Uterus (tissue), 2 donors: ENCODE measurements around the gene CEBPG.

Experiments used
- CTCF ChIP-seq, 4 experiments: fragments of 200-600 bp in 2 of 4; fragments of 450-650 bp in 2 of 4; sonication (generic) in 2 of 4; IDR thresholded peaks; one replicate each; pipeline ENCODE4 v1.5.1; 2016 to 2019; ENCODE audit warnings: antibody characterized with exemption in 4 of 4, mild to moderate bottlenecking in 2 of 4, moderate library complexity in 1 of 4
- POLR2A ChIP-seq, 2 donors: fragments of 450-650 bp; IDR thresholded peaks; one replicate each; pipeline ENCODE4 v1.6.1; 2016; ENCODE audit warnings: antibody characterized with exemption in 2 of 2, mild to moderate bottlenecking in 1 of 2, moderate library complexity in 1 of 2

DNA sequence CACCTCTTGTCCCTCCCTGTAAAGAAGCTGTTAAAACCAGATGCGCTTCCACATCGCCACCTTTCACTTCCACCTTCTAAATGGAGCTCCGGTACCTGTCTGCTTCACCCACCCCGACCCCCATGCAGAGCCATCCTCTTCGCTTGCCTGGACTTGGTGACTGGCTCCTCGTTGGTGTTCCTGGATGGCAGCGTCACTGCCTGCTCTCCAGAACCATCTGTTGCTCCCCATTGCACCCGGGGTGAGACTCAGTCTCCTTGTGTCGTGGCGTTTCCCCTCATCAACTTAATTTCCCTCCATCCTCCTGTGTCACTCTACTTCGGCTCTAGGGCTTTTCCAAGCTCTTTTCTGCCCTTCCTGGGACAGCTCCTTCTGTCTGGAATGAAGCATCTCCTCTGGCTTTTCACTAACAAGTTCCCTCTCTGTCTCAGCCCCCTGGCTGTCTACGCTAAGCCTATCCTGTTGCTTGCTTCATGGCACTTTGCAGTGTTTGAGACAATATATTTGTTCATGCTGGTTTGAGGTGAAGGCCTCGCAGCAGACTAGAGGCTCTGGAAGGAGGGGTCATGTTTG lies 10.3 kb downstream of the CEBPG start:
- TF ChIP-seq CTCF (IDR thresholded peaks at IDR 0.05) (no peak), POLR2A (IDR thresholded peaks at IDR 0.05) (no peak)
